HG03342 (cell line): ENCODE data around the gene TTC9B.
A peak's percentile ranks its signal among the peaks of the same experiment; 100 is the strongest.

ENCODE experiments used
- ATAC-seq: cut with Tn5 transposase; IDR thresholded peaks from one replicate; pipeline ENCODE4 v1.9.1; 2021; ENCODE audit warnings: mild to moderate bottlenecking, moderate library complexity; ENCODE audit not compliant: unreplicated experiment

TTC9B gene

DNA sequence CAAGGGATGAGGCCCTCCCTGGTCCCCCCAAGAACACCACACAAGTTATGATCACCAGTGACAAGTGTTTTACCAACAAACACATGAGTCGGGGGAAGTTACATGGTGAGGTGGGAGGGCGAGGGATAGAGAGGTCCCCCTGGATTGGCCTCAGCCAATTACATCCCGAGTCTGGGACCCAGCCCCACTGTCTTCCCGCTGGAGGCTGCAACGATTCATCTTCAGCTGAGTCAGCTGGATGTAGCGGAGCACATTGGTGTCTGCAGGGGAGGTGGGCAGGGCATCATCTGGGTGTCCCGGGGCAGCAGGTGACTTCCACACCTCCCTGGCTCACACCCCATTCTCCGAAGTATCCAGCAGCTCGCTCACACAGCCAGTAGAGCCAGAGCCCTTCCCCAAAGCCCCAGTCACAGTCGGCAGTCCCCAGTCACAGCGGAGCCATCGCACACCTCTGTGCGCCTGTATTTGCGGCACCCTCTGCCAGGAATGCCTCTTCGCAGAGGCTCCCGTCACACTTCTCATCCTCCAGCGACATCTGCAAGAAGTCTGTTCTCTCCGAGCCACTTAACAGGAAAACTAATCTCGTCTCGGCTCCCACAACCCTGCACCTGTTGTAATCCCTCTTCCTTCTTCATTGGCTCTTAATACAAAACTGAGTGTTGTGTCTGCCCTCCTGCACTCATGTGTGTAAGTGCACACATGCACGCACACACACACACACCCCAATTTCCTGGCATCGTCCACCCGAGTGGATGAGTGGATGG lies 2.0 kb downstream of the TTC9B start:
- ATAC-seq: no peak

DNA sequence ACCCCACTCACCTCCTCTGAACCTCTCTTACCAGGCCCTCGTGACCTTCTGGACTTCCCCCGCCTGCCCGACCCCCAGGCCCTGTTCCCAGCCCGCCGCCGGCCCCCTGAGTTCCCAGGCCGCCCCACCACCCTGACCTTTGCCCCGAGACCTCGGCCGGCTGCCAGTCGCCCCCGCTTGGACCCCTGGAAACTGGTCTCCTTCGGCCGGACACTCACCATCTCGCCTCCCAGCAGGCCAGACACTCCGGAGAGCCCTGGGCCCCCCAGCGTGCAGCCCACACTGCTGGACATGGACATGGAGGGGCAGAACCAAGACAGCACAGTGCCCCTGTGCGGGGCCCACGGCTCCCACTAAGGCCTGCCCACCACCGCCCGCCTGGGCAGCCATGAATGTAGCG lies 3.2 kb downstream of the TTC9B start:
- no peak for ATAC-seq

DNA sequence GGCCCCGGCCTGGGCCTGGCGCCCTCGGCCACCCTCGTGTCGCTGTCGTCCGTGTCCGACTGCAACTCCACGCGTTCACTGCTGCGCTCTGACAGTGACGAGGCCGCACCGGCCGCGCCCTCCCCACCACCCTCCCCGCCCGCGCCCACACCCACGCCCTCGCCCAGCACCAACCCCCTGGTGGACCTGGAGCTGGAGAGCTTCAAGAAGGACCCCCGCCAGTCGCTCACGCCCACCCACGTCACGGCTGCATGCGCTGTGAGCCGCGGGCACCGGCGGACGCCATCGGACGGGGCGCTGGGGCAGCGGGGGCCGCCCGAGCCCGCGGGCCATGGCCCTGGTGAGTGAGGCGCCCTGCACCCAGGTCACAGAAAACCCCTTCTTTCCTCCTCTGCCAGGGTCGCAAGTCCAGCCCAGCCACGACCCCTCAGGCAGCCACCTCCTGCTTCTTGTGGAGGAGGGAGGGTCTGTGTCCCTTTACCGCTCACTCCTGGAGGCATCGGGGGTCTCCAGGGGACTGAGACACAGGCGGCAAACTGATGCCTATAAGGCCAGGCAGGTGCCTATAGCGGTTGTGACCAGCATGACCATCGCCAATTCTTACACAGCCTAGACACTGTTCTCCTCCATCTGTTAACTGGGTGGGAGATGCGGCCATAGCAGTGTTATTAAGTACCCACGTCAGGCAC lies 4.2 kb downstream of the TTC9B start:
- no peak for ATAC-seq

DNA sequence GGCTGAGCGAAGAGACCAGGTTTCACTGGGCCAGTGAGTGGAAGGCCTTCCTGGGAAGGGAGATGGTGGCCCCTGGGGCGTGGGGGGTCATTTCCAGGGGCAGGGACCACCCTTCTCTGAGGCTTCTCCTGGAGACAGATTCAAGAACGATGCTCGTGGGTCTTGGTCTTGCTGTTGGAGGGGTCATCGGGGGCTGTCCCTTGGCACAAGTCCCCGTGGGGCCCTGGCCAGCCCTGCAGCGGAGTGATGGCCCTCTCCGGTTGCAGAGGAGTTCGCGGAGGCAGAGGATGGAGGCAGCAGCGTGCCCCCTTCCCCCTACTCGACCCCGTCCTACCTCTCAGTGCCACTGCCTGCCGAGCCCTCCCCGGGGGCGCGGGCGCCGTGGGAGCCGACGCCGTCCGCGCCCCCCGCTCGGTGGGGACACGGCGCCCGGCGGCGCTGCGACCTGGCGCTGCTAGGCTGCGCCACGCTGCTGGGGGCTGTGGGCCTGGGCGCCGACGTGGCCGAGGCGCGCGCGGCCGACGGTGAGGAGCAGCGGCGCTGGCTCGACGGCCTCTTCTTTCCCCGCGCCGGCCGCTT lies 4.8 kb downstream of the TTC9B start:
- no peak for ATAC-seq

DNA sequence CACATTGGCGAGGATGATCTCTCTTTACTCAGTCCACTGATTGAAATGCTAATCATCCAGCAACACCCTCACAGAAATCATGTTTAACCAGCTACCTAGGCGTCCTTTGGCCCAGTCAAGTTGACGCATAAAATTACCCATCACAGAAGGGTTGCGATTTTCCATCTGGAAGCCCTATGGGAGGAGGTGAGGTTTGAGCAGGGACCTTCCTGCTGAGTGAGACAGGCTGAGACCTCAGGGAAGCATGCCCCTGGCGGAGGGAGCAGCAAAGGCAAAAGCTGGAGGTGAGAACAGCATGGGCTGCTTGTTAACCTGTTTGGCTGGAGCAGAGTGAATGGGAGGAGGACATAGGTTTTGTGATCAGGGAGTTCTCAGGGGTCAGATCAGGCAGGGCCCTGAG lies 7.3 kb downstream of the TTC9B start:
- ATAC-seq: no peak

DNA sequence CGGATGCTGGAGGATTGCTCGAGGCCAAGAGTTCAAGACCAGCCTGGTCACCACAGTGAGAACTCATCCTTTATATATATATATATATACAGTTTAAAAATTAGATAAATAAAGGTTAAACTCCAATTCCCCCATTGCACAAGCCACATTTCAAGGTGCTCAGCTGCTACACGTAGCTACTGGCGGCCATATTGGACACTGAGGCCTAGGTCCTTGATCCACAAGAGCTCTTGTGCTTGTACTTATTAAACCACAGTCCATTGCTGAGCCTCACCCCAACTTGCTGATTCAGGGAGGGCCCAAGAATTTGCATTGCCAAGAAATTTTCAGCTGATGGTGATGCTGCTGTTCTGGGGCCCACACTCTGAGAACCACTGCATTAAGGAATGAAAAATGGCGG lies 9.6 kb downstream of the TTC9B start:
- ATAC-seq: no peak

DNA sequence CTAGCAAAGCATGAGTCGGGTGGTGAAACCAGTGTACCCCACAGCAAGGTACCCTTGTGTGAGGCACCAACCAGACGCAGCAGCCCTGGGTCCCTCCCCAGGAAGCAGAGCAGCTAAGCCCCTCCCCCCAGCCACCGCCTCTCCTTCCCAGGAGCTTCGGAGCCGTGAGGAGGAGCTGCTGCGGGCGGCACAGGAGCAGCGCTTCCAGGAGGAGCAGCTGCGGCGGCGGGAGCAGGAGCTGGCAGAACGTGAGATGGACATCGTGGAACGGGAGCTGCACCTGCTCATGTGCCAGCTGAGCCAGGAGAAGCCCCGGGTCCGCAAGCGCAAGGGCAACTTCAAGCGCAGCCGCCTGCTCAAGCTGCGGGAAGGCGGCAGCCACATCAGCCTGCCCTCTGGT lies 12.4 kb downstream of the TTC9B start:
- no peak for ATAC-seq

DNA sequence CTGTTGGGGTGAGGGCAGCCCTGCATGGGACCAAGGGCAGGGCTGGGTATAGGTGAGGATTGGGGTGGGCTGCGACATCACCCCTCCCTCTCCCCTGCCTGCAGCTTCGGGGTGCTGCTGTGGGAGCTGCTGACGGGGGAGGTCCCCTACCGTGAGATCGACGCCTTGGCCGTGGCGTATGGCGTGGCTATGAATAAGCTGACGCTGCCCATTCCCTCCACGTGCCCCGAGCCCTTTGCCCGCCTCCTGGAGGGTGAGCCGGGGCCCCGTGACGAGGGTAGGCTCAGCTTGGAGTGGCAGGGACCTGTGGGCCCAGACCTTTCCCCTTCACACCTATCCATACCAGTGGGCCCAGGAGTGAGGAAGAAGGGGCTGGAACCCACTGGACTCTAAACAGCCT lies 13.8 kb downstream of the TTC9B start:
- no peak for ATAC-seq

DNA sequence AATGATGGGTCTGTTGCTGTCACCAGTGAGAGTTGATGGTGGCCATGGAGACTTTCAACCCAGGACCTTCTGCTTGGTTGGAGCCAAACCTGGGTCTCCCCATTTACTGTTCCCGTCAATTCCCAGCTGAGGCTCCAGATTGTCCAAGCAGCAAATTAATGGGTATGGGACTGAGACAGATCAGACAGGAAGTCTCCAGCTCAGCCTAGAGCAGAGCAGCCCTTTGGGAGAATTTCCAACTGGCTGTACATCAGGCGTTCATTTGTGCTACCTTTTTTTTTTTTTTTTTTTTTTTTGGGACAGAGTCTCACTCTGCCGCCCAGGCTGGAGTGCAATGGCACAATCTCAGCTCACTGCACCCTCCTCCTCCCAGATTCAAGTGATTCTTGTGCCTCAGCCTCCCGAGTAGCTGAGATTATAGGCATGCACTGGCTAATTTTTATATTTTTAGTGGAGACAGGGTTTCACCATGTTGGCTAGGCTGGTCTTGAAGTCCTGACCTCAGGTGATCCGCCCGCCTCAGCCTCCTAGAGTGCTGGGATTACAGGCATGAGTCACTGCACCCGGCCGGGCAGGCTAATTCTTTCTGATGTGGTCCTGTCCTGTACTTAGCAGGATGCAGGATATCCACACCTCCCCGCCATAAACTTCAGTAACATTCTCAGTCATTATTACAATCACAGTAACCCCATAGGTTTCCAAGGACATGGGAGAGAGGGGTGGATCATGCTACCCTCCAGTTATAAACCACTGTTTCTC lies 17.7 kb downstream of the TTC9B start:
- no peak for ATAC-seq

DNA sequence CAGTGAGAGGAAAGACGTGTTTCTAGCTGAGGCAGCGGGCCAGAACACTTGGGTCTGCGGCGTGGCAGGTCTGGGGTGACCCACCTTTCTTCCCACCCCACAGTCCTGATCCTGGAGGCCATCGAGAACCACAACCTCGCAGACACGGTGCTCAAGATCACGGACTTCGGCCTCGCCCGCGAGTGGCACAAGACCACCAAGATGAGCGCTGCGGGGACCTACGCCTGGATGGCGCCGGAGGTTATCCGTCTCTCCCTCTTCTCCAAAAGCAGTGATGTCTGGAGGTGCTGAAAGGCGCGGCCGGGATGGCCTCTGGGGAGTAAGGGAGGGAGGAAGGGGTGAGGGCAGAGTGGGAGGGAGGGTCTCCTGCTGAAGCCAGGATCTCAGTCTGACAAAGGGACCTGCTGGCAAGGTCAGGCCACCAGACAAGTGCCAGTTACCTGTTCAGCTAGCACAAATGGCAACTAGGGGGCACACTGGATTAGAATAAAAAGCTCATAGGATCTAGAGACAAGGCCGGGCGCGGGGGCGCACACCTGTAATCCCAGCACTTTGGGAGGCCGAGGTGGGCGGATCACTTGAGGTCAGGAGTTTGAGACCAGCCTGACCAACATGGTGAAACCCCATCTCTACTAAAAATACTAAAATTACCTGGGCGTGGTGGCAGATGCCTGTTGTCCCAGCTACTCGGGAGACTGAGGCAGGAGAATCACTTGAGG lies 19.8 kb downstream of the TTC9B start:
- ATAC-seq: no peak

DNA sequence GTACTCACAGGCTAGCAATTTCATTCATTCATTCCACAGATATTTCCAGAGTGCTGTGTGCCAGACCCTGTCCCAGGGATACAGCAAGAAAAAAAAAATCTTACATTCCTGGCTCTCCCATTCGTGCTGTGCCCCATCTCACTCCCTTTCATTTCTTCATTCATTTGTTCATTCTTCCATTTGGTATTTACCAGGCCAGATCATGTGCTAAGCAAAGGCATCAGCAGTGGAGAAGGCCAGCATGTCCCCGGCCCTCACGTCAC lies 24.7 kb downstream of the TTC9B start:
- ATAC-seq: no peak

DNA sequence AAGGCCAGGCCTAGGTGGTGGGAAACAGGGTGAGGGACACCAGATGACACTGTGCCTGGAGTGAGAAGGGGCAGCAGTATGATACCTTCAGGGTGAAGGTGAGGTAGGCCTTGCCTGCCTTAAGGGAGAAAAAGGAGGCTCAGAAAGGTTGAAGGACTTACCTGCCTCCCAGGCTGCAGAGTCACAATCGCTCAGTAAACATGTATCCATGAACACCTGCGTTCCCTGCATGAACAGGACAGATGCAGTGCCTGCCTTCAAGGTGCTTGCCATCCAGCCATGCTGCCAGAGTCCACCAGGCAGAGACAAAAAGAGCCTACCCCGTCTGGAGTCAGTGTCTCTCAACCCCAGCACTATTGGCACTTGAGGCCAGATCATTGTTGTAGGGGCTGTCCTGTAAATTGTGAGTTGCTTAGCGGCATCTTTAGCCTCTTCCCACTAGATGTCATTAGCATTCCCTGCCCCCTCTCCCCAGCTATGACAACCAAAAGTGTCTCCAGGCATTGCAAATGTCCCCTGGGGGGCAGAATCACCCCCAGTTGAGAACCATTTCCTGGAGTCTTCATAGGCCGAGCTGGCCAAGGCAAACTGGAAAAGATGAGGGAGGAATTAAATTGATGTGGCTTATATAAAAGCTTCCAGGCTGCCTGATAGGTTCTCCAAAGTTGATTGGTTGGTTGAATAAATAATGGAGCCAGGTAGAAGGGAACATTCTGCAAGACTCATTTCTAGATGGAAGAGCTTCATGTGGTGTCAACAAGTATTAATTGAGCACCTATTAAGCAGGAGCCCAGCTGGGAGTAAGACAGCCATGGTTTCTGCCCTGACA lies 25.2 kb downstream of the TTC9B start:
- no peak for ATAC-seq

DNA sequence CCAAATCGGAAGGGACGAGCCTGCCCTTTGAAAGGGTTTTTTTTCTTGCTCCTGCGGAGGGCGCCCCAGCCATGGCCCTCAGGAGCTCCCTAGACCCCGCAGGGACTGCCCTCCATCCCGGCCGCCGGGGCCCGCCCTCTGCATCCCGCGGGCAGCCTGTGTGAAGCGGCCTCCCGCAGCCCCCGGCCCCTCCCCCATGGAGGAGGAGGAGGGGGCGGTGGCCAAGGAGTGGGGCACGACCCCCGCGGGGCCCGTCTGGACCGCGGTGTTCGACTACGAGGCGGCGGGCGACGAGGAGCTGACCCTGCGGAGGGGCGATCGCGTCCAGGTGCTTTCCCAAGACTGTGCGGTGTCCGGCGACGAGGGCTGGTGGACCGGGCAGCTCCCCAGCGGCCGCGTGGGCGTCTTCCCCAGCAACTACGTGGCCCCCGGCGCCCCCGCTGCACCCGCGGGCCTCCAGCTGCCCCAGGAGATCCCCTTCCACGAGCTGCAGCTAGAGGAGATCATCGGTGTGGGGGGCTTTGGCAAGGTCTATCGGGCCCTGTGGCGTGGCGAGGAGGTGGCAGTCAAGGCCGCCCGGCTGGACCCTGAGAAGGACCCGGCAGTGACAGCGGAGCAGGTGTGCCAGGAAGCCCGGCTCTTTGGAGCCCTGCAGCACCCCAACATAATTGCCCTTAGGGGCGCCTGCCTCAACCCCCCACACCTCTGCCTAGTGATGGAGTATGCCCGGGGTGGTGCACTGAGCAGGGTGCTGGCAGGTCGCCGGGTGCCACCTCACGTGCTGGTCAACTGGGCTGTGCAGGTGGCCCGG lies 26.1 kb downstream of the TTC9B start:
- no peak for ATAC-seq

DNA sequence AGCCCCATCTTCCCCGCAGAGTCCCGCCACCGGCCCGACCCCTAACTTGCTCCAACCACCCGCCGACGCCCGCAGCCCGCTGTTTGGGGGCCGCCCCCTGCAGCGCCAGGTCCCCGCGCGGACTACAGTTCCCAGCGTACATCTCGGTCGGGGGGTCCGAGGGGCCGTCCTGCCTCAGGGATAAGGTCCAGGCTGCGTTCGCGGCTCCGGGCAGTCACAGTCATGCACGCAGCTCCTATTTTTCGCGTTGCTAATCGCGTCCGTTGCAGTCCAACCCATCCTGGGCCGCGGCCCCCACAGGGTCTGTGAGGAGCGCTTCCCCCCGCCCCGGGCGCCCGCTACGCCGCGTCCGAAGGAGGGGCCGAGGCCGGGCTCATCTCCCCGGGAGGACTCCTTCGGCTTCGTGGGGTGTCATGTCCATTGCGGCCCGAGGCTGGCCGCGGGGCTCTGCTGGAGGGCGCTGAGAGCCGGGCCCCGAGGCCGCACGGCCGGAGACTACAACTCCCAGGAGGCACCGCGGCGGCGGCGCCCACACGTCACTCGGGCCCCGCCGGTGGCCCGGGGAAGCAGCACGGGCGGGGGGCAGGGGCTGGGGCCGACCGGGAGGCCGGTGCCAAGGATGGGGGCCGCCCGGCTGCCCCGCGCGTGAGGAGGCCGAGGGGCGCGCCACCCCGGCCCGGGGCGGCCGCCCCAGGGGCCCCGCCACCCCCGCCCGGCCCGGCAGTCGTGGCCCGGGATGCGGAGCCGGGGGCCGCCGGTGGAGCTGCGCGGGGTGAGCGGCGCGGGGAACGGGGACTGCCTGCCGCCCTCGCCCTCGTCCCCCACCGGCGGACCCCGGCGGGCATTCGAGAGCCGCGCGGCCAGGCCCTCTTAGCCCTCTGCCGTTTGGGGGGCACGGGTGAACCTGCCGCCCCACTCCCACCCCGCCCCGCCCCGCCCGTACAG lies 27.0 kb downstream of the TTC9B start, which contains the start of gene MAP3K10:
Gene MAP3K10 (plus strand): TSS at position 536 of the 945 bp plus-strand sequence. CDS start 606 bp downstream, outside the sequence.
- peak; percentile 65 for ATAC-seq

DNA sequence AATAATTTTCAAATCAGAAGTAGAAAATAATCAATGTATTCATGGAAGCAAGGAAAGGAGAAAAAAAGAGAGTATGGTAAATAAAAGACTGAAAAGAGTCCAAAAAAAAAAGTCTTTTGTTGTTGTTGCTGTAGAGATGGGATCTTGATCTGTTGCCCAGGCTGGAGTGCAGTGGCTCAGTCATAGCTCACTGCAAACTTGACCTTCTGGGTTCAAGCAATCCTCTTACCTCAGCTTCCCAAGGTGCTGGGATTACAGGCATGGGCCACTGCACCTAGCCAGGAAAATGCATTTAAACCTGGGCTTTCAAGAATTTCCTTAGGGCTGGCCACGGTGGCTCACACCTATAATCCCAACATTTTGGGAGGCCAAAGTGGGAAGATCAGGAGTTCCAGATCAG lies 33.9 kb downstream of the TTC9B start:
- no peak for ATAC-seq

DNA sequence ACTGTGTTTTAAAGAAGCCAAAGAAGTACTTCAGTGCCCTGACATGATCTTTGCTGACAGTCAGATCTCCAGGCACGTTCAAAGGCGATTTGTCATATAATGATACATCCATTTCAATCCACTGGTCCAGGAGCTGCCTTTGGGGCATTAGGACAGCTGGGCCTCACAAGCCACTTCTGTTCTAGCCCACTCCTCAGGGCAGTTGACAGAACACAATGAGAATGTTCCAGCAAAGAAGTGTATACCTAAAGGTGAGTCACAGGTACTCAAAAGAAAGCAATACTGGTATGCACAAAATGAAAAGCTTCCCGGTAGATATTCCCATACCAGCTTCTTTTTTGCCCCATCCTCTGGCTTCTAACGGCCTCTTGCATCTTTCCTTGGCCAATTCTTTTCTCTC lies 39.4 kb downstream of the TTC9B start:
- no peak for ATAC-seq

DNA sequence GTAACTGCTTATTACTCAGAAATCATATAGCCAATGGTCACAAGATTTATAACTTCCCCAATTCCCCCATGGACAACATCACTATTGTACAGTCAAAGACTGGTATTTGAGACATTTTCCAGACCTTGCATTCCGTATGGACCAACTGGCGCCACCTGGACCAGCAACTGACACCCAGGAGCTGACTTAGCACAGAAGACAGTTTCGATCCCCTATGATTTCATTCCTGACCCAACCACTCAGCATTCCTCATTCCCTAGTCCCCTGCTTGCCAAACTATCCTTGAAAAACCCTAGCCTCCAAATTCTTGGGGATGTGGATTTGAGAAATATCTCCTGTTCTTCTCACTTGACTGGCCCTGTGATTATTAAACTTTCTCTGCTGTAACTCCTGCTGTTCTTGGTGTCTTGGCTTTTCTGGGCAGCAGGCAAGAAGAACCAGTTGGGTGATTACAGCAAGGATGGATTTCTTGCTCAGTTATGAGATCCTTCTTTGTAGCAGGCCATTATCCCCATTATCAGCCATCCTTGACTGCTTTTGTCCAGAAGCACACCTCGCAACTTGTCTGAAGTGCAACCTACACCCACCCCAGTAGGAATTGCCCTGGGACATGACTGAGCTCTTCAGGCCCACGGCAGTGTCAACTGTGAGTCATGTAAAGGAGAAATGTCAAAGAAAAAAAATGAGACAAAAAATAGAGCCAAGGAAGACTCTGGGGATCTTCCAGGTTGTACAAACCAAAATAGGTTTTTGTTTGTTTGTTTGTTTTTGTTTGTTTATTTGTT lies 40.7 kb downstream of the TTC9B start:
- ATAC-seq: no peak
